NCI-H2227 treated with DMSO at 0.1 percent for 48 hours (cell line): Measurements from ENCODE around the gene TSPAN17.

Experiments
- DNase-seq: peaks from one replicate; lab custom pipeline; 2025; lab: John Stamatoyannopoulos, UW

The TSPAN17 gene

DNA sequence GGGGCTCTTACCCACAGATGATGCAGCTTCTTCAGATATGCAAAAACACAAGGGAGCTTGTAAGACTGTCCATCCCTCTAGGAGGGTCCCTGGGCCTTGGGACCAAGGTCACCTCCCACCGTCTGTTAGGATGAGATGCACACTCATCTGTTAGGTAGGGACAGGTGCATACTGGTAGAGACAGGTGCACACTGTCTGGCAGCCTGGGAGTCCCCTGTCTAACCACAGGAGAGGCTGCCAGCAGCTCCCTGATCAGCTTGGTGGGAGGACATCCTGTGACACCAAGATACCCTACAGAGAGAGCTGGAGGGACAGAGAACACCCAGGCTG, 13.2 kb downstream of the TSPAN17 start:
- DNase-seq = no peak

DNA sequence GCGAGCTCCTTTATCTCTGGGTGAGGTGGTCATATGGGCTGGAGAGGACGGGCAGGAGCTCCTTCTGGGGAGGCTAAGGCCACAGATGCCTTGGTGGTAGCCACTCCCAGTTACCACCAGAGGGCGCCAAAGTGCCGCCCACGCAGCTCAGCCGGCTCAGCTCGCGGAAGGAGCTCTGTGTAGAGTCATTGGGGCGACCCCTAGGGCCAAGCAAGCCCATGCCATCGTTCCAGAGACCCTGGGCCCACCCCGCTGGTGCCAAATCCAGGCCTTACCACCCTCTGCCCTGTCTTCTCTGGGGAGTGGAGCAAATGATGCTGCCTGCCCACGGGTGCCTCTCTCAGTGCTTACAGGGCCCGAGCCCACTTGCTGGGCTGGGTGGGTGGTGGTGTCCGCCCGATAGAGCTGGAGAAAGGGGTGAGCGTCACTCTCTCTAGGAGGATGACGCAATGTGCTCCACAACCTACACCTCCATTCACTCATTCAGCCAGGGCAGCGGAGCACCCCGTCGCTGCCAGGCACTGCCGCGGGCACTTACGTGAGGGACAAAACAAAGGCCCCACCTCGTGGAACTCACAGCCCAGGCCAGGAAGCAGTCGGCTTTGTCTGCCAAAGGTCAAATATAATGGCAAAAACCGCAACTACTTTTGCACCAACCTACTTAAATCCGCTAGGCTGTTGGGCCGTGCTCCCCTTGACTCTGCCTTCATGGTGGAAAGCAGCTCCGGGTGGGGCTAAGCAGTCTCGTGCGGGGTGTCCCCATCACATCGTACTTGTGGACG, 13.8 kb downstream of the TSPAN17 start:
- peak; percentile 37 for DNase-seq

DNA sequence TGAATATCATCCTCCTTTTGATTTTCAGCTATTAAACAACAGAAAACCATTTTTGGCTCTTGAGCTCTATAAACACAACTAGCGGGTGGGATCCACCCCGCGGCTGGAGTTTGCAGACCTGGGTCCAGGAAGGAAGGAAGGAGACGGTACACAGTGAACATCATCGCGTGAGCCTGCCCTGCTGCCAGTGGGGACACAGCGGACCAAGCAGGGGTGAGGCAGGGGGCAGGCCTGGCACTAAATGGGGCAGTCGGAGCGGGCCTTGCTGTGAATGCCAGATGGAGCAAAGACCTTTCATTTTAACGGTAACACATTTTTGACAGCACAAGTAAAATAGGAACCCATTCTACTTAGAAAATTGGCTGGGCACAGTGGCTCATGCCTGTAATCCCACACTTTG, 14.4 kb downstream of the TSPAN17 start:
- no peak for DNase-seq

DNA sequence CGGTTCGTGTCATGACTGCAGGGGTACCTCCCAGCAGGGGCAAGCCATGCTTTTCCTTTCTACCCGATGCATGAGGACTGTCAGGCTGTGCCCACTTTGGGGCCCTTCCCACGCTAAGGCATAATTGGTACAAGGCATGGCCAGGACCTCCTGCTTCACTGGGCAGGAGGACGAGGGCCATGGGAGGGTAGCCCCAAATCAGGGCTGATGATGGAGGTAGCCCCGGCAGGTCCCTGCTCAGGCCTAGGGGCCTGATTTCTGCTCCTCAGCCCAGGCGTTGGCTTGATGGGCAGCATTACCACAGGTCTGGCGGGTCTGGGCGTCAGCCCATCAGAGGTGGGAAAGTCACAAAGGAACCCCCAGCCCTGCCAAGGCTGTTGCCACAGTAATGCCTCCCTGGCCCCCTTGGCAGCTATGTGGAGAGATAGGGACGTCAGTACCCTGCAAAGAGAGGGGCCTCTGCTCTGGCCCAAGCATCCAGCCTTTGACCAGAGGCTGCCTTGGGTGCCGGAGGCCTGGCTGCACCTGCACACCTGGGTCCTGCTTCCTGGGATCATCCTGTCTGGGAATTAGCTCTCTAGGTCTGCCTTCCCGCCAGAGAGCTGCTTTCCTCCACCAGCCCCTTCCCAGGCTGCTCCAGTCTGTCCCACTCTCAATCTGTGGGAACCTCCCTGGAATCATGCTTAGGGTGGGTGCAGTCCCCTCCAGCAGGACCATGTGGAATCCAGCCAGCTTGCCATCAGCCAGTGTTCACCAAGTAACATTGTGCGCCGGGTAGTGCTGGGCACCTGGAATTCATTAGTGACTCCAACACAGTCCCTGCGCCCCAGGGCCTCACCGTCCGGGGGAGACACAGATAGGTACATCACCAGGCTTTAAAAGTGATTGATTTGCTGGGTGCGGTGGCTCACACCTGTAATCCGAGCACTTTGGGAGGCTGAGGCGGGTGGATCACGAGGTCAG, 15.4 kb downstream of the TSPAN17 start:
- DNase-seq = no peak

DNA sequence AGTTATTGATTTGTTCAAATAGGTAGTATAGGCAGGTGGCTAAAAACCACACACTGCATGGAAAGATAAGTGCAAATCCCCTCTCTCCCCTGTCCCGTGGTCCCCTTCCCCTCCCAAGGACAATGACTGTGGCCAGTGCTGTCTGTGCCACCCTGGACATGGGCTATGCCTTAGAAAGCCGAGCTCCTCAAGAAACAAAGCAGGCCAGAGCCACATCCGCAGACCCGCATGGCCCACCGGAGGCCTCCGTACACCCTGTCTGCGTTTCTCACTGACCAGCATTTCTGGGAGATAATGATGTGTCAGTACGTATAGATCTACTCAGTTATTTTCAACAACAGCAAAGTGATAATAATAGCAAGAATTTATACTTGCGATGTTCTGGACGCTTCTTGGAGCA, 16.3 kb downstream of the TSPAN17 start:
- DNase-seq = no peak

DNA sequence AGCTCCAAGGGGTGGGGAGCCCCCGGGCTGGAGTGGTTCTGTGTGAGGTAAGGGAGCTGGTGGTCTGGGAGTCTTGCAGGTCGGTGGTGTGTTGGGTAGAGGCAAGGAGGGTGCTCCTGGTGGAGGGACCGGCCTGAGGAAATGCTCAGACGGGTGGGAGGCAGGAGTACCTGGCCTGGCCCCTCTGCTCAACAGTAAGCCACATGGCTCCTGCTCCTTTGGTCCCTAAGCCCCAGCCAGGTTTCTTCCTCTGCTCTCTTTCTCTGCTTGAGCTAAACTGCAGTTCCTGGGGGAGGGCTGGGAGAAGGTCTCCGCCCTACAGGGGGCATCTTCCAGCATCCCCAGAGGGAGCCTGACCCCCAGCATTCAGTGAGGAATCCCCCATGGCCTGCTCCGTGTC, 17.2 kb downstream of the TSPAN17 start:
- no peak for DNase-seq

DNA sequence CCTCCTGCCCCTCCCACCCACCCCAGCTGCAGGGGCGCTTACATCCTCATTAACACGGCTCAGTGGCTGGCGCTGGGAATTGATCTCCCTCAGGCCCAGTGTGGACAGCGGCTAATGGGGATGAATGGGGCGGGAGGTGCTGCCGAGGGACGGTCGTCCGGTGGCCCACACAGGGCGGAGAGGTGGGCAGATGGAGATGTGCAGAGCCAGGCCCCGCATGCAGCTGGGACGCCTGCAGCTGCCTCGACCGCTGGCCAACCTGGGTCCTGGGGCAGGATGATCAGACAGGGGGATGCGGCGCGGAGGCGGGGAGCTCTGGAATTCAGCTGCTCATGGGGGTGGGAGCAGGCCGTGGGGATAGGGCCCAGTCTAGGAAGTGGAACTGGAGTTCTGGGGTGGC, 17.6 kb downstream of the TSPAN17 start:
- DNase-seq = no peak

DNA sequence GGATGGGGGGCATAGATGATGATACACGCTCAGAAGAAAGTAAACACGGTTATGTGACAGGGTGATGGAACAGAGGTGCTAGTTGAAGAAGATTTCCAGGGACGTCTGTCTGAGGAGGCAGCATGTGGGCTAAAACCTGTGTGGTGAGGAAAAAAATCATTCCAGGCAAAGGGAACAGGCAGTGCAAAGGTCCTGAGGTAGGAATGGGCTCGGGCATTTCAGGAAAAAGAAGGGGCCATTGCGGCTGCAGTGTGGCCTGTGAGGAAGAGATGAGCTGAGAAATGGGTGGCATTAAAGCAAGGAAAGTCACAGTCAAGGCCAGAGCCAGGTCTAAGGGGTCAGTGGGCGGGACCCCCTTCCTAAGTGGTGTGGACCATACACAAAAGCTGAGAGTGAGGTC, 18.2 kb downstream of the TSPAN17 start:
- no peak for DNase-seq

DNA sequence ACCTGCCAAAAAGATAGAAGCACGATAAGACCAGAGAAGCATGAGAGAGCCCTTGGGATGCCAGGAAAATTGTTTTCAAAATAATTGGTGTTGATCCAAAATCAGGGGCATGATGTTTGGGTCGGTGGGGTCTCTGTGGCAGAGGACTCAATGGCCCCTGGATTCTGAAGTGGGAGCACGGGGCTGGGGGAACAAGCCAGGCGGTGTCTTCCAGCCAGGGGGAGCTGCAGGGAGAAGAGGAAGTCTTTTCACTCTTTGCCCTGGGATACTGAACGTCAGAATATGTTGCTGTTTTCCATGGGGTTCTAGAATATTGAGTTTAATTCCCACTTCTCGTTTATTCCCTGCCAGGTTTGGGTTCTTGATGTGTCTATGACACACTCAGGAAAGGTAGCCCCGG, 20.4 kb downstream of the TSPAN17 start:
- DNase-seq = no peak

DNA sequence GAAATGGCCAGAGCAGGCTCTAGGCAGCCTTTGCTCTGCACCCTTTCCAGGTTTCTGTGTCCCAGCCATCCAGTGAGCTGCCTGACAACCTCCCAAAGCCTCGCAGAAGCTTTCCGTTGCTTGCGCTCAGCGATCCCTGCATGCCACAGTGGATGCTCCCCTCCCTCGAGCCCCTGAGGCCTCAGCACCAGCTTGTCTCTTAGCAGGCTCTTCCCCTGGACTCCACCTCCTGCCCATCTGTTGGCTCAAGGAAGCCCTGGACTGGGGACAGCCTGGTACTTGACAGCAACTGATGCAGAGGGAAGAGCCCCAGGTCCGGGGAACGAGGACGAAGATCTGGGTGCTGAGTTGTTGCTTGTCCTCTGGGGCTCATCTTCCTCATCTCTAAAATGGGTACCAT, 23.2 kb downstream of the TSPAN17 start:
- DNase-seq = no peak

DNA sequence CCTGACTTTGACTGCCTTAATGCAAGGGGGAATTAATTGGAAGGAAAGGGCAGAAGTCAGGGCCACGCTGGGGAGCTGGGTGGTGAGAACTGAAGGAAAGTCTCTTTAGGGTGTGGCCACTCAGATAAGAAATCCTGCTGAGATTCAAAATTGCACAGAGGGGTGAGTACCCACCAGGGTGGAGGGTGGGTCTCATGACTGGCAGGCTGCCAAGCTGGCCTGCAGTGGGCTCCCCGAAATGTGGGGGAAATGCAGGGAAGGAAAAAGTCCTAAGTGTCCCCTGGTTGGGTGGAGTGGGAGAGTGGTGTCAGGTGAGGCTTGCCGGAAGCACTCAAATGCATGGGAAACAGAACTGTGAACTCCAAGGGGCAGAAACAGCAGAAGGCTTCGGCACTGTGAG, 24.1 kb downstream of the TSPAN17 start:
- DNase-seq = no peak

DNA sequence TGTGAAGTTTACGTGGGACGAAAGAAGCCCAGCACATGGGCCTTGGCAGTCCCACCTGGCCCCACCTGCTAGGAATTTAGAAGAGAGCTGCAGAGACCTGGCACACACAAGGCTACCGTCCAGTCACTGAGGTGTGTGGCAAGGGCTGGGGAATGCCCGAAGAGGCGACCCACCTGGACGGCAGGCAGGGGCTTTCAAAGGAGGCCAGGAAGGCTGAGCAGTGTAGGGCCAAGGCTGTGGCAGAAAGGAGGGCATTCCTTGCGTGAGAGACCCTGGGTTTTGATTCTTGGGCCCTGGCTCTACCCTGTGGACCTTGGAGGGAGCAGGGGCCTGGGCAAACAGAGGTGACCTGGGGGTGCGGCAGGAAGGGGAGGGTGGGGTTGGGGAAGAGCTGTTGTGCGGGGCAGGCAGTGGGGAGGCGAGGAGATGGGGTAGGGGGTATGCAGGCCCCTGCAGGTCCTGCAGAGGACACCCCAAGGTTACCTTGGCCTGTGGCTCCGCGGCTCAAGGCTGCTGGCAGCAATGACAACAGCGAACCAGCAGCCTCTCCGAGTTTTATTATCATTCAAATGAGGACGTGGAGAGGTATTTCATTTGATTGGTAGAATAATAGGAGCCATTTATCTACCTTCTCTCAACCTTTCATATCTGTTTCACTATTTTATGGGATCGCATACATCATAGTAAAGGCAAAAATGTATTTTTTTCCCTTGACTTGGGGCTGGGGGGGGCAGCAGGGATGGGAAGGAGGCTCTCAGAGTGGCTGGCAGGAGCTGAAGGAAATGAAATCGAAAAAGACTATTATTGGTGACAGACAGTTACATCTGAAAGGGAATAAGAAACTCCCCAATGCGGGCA, 24.8 kb downstream of the TSPAN17 start:
- DNase-seq = no peak

DNA sequence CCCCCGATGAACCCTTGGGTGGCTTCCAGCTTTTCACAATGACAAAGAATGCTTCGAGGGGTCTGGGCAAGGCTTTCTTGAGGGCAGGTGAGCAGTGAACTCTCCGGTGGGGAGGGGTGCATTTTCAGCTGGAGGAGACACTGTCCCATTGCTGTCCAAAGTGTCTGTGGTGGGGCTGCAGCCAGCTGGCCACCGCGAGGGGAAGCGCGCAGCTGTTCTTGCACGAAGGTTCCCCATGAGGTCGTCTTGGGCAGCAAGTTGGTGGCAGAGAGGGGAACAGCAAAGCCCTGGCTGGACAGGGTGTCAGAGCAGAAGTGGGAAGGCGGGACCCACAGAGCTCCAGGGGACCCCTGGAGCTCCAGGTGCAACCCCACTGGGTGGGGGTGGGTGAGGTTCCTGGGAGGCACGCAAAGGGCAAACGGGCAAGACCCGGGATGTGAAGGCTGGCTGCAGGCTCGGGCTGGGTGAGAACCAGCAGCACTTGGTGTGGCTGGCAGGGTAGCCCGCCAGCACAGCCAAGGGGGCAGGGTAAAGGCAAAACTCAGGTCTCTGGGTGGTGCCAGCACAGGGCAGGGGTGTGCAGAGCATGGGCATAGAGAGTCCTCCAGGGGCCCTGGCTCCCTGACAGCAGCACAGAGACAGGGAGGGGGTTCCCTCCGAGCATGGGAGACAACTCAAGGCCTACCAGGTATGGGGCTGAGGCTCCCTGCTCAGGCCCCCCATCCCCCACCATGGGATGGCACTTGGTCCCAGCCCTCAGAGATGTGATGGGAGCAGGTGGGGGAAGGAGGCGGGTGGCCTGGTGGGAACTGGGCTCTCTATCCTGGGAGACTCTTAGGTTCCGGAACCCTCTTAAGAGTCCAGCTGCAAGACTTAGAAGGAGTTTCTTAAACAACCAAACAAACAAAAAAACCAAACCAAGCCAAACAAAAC, 26.6 kb downstream of the TSPAN17 start:
- DNase-seq = no peak

DNA sequence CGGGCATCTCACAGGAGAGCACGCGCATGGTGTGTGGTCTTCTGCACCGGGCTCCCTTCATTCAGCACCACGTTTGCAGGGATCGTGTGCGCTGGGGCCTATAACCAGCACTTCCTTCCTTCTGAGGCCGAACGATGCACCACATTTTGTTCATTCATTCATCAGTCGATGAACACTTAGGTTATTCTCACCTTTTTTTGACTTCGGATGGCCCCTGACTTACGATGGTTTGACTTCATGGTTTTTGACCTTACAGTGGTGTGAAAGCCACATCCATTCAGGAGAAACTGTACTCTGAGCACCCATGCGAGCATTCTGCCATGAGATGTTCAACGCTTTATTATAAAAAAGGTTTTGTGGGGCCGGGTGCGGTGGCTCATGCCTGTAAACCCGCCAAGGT, 27.5 kb downstream of the TSPAN17 start:
- DNase-seq = no peak

DNA sequence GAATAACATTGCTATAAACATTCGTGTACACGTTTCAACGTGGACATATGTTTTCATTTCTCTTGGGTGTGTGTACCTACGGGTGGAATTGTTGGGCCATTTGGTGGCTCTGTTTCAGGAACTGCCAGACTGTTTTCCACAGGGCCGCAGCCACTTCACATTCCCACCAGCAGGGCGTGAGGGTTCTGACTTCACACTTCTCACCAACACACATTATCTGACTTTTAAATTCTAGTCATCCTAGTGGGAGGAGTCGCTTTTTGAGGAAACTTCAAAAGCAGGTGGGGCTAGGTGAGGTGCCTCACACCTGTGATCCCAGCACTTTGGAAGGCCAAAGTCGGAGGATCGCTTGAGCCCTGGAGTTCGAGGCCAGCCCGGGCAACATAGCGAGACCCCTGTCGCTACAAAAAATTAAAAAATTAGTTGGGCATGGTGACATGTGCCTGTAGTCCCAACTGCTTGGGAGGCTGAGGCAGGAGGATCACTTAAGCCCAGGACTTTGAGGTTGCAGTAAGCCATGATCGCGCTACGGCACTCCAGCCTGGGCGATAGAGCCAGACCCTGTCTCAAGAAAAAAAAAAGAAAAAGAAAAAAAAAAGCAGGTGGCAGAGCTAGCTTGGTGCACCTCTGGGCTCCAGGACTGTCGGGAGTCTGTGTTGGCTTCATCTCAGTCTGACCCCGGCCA, 28.5 kb downstream of the TSPAN17 start:
- DNase-seq = no peak

DNA sequence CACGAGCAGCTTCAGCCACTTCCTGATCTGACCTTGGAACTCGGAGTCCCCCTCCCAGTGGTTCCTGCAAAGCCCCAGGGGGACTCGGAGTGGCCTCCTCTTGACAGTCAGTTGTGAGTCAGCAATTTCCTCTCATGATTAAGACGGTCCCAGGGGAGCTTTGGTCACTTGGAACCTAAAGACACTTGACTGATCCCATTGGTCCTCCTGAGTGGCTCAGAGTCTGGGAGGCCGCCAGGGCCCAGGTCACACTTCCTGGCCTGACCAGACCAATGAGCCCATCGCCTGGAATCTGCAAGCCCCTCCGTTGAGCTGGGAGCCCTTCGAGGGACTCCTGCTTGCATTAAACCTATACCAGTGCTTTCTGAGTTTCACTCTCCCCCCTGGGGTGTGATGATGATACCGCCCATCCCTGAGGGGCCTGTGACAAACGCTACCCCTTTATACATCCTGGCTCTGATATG, 29.1 kb downstream of the TSPAN17 start:
- no peak for DNase-seq

DNA sequence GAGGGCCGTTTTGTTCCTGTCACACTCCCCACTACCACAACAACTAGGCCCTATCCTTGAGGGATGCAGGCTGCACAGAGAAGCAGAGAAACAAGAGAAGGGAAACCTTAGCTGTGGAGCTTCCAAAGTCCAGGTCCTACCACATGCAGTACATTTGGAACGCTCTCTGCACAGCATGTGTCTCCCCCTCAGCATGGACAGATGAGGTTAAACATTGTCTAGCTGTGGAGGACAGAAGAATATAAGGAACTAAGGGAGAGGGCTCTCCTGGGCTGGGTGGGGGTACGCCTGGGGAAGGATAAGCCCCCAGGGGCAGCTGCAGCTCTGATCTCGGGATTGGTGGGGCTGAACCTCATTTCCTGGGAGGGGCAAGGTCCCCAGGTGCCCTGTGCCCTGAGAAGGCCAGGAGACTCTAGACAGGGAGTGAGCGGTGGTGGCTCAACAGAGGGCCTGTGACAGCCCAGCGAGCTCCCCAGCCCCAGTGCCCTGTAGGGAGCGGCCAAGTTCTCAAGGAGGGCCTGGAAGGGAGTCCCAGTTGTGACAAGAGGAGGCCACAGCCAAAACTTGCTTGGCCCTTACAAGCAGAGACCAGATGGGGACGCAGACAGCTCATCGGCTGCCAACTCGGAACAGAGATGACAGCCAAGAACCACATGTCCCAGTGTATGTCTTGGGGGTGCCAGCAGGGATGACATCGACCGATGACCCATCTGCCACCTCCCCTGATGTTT, 30.1 kb downstream of the TSPAN17 start:
- no peak for DNase-seq

DNA sequence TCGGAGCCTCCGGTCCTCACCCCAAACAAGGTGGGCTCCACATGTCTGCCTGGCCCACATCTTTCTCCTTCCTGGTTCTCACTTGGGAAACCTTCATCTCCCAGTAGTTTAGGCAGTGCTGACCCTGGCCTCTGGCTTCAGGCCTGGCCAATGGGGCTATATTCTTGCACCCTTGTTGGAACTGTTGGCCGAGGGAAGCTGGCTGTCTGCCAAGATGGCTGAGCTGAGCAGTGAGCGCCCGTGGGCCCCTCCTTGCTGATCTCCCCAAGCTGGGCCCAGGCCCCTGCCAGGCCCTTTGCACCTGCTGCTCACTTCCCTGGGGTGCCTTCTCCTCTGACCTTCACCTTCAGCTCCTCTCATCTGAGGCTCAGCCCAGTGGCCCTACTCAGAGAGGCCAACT, 31.3 kb downstream of the TSPAN17 start:
- no peak for DNase-seq

DNA sequence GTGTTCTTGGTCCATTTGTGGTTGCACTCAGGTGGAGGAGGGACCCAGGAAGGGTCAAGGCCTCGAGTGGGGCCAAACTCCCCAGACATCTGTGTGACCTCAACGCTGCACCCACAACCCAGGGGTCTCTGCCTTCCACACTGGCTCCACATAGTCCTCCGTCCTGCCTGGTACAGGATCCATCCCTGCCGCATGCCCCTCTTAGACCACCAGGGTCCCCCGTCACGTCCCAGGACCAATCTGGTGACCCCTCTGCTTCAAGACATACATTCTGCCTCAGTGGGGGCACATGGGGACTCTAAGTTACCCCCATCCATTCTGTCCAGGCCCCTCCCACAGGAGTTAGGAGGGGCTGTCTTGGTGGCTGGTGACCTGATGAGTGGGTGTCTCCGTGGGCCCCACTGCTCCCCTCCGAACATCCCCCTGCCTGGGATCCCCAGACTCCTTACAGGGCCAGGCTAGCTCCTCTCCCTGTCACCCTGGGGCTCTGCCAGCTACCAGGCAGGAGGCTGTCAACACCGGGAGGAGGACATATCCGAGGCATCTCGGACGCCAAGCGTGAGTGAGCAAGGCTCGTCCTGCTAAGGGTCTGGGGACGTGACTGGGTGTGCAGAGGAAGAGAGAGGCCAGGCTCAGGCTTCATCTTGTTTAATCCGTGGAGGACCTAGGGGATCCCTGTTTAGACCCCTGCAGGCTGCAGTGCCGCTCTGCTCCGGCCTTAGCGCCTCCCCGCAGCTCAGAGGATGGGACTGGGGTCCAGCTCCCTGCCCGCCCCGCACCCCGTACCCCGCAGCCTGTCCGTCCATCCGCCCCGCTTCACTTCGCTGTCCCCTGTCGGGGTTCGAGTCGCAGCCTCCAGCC, 32.3 kb downstream of the TSPAN17 start:
- no peak for DNase-seq
